H1 (cell line): ENCODE measurements around the gene SLC48A1. TPM values are rescaled to one million over a fixed set of nuclear protein-coding genes. Genes with fewer than 3 reads are reported as not detected.
A peak's percentile ranks its signal among the peaks of the same experiment; 100 is the strongest.

ENCODE experiments used
- HDAC2 ChIP-seq, 2 experiments: fragments of 300-600 bp in 1 of 2; sonication (generic) in 1 of 2; IDR thresholded peaks; 2 replicates each; pipeline ENCODE4 v1.6.1; 2011 to 2012; ENCODE audit warnings: low read depth in 2 of 2, low read length in 2 of 2, mild to moderate bottlenecking in 2 of 2, moderate library complexity in 2 of 2, borderline replicate concordance in 1 of 2, inconsistent platforms in 1 of 2
- SP4 ChIP-seq: IDR thresholded peaks from 2 replicates; pipeline ENCODE4 v1.6.1; 2012; ENCODE audit warnings: low read length, inconsistent platforms
- SUZ12 ChIP-seq: fragments of 200-600 bp; sonication (generic); IDR thresholded peaks from 2 replicates; pipeline ENCODE4 v1.6.1; 2012; ENCODE audit warnings: mild to moderate bottlenecking, inconsistent platforms, low read length, moderate library complexity, mixed read lengths
- TAF1 ChIP-seq: IDR thresholded peaks from 2 replicates; pipeline ENCODE4 v1.6.1; 2011; ENCODE audit warnings: mild to moderate bottlenecking, low read depth, low read length
- polyA plus RNA-seq, 7 experiments: library from polyadenylated mRNA; depleted of rRNA in 3 of 7; stranded (reverse) in 5 of 7; unstranded in 2 of 7; fragments of >200 nt in 5 of 7; fragments of 200-250 nt in 2 of 7; gene quantifications; 1 replicate in 5 of 7; 2 replicates in 1 of 7; 4 replicates in 1 of 7; pipeline versions ENCODE4 v1.2.1 to v1.2.3, GENCODE V29; 2011 to 2013; ENCODE audit warnings: missing spikeins in 2 of 7, mixed read lengths in 2 of 7
- total RNA-seq: library from RNA; stranded (reverse); fragmentation: NEBNext Ultra II Directional; extraction: Animal tissue kit (Norgen Biotek cat#: 25700); gene quantifications from 2 replicates; pipeline ENCODE4 v1.2.1, GENCODE V29; 2021
- TF ChIP-seq, protein P1 (sequence below): fragments of 300-600 bp; sonication (generic); IDR thresholded peaks from 2 replicates; pipeline ENCODE4 v1.7.1; 2012; ENCODE audit warnings: low read length, moderate library complexity, mild to moderate bottlenecking, inconsistent platforms; ENCODE audit not compliant: insufficient replicate concordance
- TF ChIP-seq, protein P2 (sequence below), 3 experiments: IDR thresholded peaks; 1 replicate in 2 of 3; 2 replicates in 1 of 3; pipeline versions ENCODE4 v1.5.1 to v1.6.1; 2011; ENCODE audit warnings: low read length in 3 of 3, mild to moderate bottlenecking in 3 of 3, inconsistent platforms in 2 of 3, low read depth in 1 of 3, moderate library complexity in 1 of 3; ENCODE audit not compliant: insufficient read depth in 1 of 3; ENCODE audit errors: control extremely low read depth in 1 of 3

The SLC48A1 gene
- total and polyA plus RNA-seq, 2 of the 8 experiments (the other 6 are each of a cell fraction or from before 2014, with no cell fraction given) = 9.5 to 14.1 TPM

DNA sequence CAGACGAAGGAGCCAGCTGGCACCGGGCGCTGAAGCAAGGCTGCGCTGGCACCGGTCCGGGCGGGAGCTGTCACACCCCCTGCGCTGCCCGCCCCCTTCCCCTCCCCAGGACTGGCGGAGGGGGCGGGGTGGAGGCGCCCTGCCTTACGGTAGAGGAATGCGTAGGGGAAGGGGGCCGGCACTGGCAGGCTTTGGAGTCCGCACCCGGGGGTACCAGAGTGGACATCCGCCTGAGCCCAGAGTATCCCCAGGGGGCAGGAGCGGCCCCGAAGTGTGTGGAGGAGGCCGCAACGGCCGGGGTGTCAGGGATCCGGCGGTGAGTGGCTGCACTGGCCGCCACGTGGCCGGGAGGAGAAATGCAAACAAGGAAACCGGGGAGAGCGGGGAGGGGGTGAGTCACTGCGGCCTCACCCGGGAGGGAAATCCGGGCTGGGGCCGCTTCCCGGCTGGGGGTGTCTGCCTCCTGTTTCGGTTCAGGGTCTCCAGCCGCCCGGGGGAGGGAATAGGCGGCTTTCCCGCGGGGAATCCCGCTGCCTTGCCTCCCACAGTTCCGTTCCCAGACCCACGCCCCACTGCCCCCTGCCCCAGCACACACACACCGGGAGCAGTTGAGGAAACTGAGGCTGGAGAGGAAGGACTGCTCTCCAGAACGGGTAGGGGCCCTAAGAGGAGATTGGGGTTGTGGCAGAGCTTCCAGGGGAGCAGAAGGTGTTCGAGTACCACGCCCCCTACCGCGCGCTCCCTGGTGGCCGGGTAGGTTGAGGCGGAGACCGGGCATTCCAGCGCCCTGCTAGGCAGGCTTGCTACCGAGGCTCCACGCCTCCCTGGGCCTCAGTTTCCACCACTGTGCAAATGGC lies 14.0 kb upstream of the SLC48A1 start, which contains the start of gene RAPGEF3 (continued):
- TF ChIP-seq, protein P1, sequence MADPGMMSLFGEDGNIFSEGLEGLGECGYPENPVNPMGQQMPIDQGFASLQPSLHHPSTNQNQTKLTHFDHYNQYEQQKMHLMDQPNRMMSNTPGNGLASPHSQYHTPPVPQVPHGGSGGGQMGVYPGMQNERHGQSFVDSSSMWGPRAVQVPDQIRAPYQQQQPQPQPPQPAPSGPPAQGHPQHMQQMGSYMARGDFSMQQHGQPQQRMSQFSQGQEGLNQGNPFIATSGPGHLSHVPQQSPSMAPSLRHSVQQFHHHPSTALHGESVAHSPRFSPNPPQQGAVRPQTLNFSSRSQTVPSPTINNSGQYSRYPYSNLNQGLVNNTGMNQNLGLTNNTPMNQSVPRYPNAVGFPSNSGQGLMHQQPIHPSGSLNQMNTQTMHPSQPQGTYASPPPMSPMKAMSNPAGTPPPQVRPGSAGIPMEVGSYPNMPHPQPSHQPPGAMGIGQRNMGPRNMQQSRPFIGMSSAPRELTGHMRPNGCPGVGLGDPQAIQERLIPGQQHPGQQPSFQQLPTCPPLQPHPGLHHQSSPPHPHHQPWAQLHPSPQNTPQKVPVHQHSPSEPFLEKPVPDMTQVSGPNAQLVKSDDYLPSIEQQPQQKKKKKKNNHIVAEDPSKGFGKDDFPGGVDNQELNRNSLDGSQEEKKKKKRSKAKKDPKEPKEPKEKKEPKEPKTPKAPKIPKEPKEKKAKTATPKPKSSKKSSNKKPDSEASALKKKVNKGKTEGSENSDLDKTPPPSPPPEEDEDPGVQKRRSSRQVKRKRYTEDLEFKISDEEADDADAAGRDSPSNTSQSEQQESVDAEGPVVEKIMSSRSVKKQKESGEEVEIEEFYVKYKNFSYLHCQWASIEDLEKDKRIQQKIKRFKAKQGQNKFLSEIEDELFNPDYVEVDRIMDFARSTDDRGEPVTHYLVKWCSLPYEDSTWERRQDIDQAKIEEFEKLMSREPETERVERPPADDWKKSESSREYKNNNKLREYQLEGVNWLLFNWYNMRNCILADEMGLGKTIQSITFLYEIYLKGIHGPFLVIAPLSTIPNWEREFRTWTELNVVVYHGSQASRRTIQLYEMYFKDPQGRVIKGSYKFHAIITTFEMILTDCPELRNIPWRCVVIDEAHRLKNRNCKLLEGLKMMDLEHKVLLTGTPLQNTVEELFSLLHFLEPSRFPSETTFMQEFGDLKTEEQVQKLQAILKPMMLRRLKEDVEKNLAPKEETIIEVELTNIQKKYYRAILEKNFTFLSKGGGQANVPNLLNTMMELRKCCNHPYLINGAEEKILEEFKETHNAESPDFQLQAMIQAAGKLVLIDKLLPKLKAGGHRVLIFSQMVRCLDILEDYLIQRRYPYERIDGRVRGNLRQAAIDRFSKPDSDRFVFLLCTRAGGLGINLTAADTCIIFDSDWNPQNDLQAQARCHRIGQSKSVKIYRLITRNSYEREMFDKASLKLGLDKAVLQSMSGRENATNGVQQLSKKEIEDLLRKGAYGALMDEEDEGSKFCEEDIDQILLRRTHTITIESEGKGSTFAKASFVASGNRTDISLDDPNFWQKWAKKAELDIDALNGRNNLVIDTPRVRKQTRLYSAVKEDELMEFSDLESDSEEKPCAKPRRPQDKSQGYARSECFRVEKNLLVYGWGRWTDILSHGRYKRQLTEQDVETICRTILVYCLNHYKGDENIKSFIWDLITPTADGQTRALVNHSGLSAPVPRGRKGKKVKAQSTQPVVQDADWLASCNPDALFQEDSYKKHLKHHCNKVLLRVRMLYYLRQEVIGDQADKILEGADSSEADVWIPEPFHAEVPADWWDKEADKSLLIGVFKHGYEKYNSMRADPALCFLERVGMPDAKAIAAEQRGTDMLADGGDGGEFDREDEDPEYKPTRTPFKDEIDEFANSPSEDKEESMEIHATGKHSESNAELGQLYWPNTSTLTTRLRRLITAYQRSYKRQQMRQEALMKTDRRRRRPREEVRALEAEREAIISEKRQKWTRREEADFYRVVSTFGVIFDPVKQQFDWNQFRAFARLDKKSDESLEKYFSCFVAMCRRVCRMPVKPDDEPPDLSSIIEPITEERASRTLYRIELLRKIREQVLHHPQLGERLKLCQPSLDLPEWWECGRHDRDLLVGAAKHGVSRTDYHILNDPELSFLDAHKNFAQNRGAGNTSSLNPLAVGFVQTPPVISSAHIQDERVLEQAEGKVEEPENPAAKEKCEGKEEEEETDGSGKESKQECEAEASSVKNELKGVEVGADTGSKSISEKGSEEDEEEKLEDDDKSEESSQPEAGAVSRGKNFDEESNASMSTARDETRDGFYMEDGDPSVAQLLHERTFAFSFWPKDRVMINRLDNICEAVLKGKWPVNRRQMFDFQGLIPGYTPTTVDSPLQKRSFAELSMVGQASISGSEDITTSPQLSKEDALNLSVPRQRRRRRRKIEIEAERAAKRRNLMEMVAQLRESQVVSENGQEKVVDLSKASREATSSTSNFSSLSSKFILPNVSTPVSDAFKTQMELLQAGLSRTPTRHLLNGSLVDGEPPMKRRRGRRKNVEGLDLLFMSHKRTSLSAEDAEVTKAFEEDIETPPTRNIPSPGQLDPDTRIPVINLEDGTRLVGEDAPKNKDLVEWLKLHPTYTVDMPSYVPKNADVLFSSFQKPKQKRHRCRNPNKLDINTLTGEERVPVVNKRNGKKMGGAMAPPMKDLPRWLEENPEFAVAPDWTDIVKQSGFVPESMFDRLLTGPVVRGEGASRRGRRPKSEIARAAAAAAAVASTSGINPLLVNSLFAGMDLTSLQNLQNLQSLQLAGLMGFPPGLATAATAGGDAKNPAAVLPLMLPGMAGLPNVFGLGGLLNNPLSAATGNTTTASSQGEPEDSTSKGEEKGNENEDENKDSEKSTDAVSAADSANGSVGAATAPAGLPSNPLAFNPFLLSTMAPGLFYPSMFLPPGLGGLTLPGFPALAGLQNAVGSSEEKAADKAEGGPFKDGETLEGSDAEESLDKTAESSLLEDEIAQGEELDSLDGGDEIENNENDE = no peak
- TF ChIP-seq SP4 (no peak), SUZ12 (no peak), HDAC2 (IDR thresholded peaks at IDR 0.05; ENCODE audit: borderline replicate concordance in 1 of 2, low read depth in 2 of 2, low read length in 2 of 2) (peak in 1 of 2 experiments; percentile 88; a peak in 2 of 4 replicates), TAF1 (0 out of 2 replicates have a peak, but pooled peaks have one; percentile 19)
- TF ChIP-seq, protein P2, sequence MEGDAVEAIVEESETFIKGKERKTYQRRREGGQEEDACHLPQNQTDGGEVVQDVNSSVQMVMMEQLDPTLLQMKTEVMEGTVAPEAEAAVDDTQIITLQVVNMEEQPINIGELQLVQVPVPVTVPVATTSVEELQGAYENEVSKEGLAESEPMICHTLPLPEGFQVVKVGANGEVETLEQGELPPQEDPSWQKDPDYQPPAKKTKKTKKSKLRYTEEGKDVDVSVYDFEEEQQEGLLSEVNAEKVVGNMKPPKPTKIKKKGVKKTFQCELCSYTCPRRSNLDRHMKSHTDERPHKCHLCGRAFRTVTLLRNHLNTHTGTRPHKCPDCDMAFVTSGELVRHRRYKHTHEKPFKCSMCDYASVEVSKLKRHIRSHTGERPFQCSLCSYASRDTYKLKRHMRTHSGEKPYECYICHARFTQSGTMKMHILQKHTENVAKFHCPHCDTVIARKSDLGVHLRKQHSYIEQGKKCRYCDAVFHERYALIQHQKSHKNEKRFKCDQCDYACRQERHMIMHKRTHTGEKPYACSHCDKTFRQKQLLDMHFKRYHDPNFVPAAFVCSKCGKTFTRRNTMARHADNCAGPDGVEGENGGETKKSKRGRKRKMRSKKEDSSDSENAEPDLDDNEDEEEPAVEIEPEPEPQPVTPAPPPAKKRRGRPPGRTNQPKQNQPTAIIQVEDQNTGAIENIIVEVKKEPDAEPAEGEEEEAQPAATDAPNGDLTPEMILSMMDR (IDR thresholded peaks at IDR 0.05; ENCODE audit: control extremely low read depth in 1 of 3, insufficient read depth in 1 of 3, low read depth in 1 of 3, low read length in 3 of 3) = peak; percentile 46 to 60 (median 49); a peak in 3 of 4 replicates
